NCI-H82 treated with DMSO at 0.1 percent for 48 hours (cell line): ENCODE results near the gene GOSR2.

Source experiments
- DNase-seq: peaks from one replicate; lab custom pipeline; 2025; ENCODE audit not compliant: unreplicated experiment; lab: John Stamatoyannopoulos, UW

The GOSR2 gene

GRCh38 chr17:46922804-46923635, at the start of gene GOSR2:
Gene GOSR2 (plus strand): TSS chr17:46923160. CDS start chr17:46923193, 33 bp downstream.
- peak; percentile 95 for DNase-seq

DNA sequence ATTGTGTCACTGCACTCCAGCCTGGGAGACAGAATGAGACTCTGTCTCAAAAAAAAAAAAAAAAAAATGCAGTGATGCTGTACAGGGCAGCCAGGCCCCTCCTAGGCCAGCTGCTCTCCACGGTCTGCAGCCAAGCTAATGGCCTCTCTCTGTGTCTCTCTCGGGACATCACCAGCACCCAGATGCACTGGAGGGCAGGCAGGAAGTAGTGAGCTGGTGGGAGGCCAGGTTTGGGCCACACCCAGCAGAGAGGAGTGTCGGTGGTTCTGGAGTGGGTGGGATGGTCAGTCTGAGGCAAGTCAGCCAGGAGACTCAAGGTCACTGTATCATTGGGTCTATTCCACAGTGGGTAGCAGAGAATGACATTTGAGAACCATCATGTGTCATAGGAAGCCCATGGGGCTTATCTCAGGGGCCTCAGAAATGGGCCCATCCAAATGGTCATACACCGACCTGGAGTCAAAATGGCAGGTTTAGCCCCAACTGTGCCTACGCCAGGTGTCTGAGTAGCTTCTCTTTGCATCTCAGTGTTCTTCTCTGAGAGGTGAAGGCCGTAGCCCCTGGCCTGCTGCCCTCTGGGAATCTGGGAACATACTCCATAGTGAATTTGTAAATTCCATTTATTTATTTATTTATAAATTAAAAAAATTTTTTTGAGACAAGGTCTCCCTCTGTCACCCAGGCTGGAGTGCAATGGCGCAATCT, 48.9 kb upstream of the GOSR2 start:
- DNase-seq = no peak

- DNase-seq = no peak
These were observed 48.1 kb upstream of the GOSR2 start for GRCh38 chr17:46874906-46875305.

DNA sequence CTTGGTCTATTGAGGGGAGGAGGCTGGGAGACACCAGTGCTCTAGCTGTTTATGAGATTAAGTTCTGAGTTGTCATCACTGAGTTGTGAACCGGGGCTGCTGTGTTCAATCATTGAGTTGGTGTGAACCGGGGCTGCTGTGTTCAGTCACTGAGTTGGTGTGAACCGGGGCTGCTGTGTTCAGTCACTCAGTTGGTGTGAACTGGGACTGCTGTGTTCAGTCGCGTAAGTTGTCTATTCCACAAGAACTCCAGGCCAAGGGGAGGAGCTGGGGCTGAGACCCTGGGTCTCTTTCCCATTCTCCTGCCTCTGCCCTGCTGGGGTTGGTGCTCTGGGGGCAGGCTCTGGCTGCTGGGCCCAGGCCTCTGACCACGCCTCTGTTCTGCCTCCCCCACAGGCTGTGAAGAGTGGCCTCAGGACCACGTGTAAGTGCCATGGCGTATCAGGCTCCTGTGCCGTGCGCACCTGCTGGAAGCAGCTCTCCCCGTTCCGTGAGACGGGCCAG, 47.1 kb upstream of the GOSR2 start:
- DNase-seq = no peak

GRCh38 chr17:46876353-46876887, 46.5 kb upstream of the GOSR2 start:
- no peak for DNase-seq

DNA sequence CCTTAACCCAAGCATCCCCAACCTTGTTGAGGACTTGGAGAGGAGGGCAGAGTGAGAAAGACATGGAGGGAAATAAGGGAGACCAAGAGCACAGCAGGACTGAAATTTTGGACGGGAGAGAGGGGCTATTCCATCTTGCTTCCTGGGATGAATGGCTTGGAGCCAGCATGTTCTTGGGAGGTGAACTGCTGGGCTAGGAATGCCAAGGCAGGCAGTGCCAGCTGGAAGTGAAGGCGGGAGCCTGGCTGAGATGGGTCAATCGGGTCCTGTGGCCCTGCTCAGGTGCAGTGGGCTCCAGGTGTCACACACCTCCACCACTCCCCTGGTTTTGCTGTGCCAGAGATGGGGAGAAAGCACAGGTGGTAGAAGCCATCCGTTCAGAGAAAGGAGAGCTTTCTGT, 46.0 kb upstream of the GOSR2 start:
- DNase-seq = no peak

GRCh38 chr17:46877466-46877865, 45.5 kb upstream of the GOSR2 start:
- DNase-seq = no peak

- no peak for DNase-seq
These were observed 44.9 kb upstream of the GOSR2 start for GRCh38 chr17:46878055-46878454.

DNA sequence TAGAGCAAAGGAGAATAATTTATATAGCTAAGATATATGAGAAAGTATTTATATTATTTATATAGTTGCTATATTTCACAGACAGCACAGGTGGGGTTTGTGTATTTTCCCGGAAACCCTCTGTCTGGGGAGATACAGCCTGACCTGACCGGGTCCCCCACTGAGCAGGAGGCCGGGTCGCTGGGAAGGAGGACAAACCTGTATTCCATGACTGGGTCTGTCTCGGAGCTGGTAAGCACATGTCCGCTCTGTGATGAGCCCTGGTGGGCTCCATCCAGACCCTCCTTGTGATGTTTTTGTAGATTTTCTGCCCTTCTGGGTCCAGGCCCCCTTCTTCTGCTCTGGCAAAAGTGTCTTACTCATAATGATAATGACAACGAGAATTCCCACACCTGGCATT, 43.9 kb upstream of the GOSR2 start:
- no peak for DNase-seq

DNA sequence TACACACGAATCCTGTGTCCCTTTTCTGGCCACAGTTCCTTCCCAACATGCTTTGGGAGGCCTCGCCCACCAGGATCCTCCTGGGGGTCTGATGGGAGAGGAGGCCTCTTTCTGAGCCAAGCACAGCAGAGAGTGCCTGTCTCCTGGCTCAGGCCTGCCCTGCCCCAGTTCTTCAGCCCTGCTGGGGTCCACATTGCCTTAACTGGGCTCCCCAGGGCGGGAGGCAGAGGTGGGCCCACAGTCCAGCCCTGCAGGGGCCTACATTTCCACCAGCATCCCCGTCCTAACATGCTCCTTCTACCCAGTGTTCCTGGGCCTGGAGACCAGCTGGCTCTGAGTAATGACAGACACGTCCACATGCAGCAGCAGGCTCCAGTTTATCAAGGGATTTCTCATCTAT, 41.9 kb upstream of the GOSR2 start:
- no peak for DNase-seq

DNA sequence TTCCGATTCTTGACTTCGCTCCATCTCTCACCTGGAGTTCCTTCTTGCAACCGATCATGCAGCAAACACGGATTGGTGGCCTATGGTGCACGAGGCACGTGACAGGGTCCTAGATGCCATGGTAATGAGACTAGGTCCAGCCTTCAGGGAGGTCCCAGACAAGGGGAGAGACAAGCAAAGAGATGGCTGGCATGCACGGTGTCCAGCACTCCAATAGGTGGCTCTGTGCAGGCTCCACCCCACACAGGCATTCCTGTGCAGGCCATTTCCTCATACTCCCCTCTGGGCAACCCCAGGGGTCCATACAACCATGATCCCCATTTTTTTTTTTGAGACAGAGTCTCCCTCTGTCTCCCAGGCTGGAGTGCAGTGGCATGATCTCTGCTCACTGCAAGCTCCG, 40.3 kb upstream of the GOSR2 start:
- no peak for DNase-seq

DNA sequence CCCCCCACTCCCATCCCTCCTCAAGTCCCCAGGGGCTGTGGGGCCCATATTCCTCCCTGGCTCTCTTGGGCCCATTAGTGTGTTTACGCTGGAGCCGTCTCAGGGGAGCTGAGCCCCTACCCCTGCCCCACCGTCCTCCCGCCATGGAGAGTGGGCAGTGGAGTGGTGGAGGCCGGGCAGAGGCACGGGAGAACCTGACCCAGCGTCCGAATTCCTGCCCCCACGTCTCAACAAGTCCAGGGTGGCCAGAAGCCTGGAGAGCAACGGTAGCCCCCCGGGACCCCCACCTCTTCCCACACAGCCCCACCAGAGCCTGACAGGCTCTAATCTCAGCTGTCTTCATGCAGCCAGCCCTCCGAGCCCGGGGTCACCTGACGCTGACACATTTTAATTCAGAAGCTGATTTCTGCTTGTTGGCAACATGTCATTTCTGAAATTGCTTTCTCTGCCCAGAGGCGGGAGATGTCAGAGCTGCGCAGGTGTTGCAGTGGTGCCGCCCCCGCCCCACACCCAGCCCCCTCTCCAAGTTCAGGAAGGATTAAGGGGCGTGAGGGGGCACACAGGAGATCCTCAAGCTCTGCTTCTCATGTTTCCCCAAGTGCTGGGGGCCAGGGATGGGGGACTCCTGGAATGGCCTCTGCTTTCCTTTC, 39.0 kb upstream of the GOSR2 start:
- no peak for DNase-seq

- DNase-seq = no peak
These were observed 38.4 kb upstream of the GOSR2 start for GRCh38 chr17:46884552-46884951.

GRCh38 chr17:46885415-46886309, 37.3 kb upstream of the GOSR2 start:
- DNase-seq = no peak

DNA sequence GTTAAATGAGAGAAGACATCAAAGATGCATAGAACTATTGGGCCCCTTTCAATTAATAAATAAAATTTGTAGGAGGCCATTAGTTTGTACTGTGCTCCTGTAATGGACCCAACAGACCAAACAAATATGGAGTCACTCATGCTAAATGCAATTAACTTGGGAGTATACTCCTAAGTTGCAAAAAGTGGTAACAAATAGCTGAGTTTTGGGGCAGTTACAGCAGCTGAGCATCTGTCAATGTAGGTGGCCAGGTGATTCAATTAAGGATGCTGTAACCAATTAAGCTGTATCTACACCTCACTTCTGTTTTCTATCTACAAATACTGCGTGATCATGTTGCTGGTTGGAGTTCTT, 36.7 kb upstream of the GOSR2 start:
- DNase-seq = no peak

- no peak for DNase-seq
These were observed 35.2 kb upstream of the GOSR2 start for GRCh38 chr17:46887717-46888116.

- DNase-seq = no peak
These were observed 34.2 kb upstream of the GOSR2 start for GRCh38 chr17:46888727-46889126.

GRCh38 chr17:46889519-46889918, 33.4 kb upstream of the GOSR2 start:
- no peak for DNase-seq

DNA sequence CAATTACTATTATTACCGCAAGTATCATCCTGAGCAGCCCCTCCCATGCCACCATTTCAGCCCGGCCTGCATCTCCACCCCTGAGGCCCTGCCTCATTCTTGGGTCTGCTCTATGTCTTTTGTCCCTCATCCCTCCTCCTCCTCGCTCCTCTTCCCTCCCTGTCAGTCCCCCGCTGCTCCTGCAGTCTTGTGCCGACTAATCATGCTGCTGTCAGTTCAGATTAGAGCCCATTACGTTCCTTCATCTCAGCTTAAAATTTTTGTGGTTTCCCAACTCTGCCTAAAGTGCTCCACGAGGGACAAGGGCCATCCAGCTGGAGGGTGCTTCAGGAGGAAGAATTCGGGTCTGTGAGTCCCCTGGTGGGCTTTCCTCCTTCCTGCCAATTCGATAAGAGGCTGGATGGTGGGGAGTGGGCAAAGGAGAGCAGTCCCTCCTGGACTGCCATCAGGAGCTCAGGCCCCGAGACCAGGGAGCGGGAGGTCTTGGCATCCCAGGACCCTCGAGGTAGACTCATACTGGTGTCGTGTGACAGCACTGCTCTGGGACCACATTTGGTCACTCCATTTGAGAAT, 32.9 kb upstream of the GOSR2 start:
- no peak for DNase-seq

- DNase-seq = no peak
These were observed 32.3 kb upstream of the GOSR2 start for GRCh38 chr17:46890638-46891037.
